CD14-positive monocyte (primary cell): ENCODE data around the gene KAZALD1. TPM values are rescaled to one million over a fixed set of nuclear protein-coding genes. Genes with fewer than 3 reads are reported as not detected.

Experiments used
- DNase-seq, 3 donors: peaks; one replicate each; pipeline ENCODE4 v3.0.0-alpha.2; 2011 to 2022
- H2AFZ ChIP-seq: 2 replicates; pipeline ENCODE4 v1.6.0; 2012; ENCODE audit warnings: mild to moderate bottlenecking, low read depth, low read length, inconsistent platforms; ENCODE audit not compliant: insufficient read depth, poor library complexity, severe bottlenecking
- H3K27ac ChIP-seq, 2 donors: 1 replicate in 1 of 2; 2 replicates in 1 of 2; pipeline ENCODE4 v1.5.1; 2012 to 2013; ENCODE audit warnings: low read length in 2 of 2, control low read depth in 1 of 2, inconsistent platforms in 1 of 2, low read depth in 1 of 2, mild to moderate bottlenecking in 1 of 2
- H3K27me3 ChIP-seq, 2 donors: one replicate each; pipeline versions ENCODE4 v1.6.0 to v1.6.1; 2011 to 2013; ENCODE audit warnings: low read length in 2 of 2; ENCODE audit not compliant: control insufficient read depth in 2 of 2, insufficient read depth in 2 of 2
- H3K36me3 ChIP-seq, 2 donors: replicated peaks in 1 of 2; 1 replicate in 1 of 2; 2 replicates in 1 of 2; pipeline versions ENCODE4 v1.5.1 to v1.6.1; 2012 to 2013; ENCODE audit warnings: low read length in 2 of 2, control low read depth in 1 of 2, inconsistent platforms in 1 of 2, mild to moderate bottlenecking in 1 of 2; ENCODE audit not compliant: insufficient read depth in 2 of 2, control insufficient read depth in 1 of 2
- H3K4me1 ChIP-seq, 2 donors: 1 replicate in 1 of 2; 2 replicates in 1 of 2; pipeline versions ENCODE4 v1.5.1 to v1.6.1; 2012 to 2013; ENCODE audit warnings: low read length in 2 of 2, control low read depth in 1 of 2, inconsistent platforms in 1 of 2, mild to moderate bottlenecking in 1 of 2, moderate library complexity in 1 of 2; ENCODE audit not compliant: insufficient read depth in 2 of 2, control insufficient read depth in 1 of 2
- H3K4me2 ChIP-seq: replicated peaks from 2 replicates; pipeline ENCODE3; 2012; ENCODE audit warnings: low read length, moderate library complexity, mild to moderate bottlenecking; ENCODE audit not compliant: poor library complexity, severe bottlenecking; ENCODE audit errors: extremely low read depth
- H3K4me3 ChIP-seq, 3 experiments: fragments of 200-600 bp in 1 of 3; sonication (generic) in 1 of 3; replicated peaks in 1 of 3; 1 replicate in 2 of 3; 2 replicates in 1 of 3; pipeline ENCODE4 v1.5.1; 2011 to 2013; ENCODE audit warnings: low read length in 3 of 3, mild to moderate bottlenecking in 3 of 3, control low read depth in 2 of 3, low read depth in 2 of 3, inconsistent platforms in 1 of 3, moderate library complexity in 1 of 3
- H3K79me2 ChIP-seq: 2 replicates; pipeline ENCODE4 v1.6.0; 2012; ENCODE audit warnings: mild to moderate bottlenecking, control low read depth, inconsistent platforms, low read length, moderate library complexity; ENCODE audit not compliant: insufficient read depth
- H3K9ac ChIP-seq: 2 replicates; pipeline ENCODE4 v1.6.0; 2017; ENCODE audit warnings: low read length, mild to moderate bottlenecking; ENCODE audit not compliant: insufficient read depth, poor library complexity, severe bottlenecking
- H3K9me3 ChIP-seq, 2 donors: replicated peaks in 1 of 2; 1 replicate in 1 of 2; 2 replicates in 1 of 2; pipeline versions ENCODE4 v1.5.1 to v1.6.1; 2012 to 2013; ENCODE audit warnings: low read length in 2 of 2, control low read depth in 1 of 2; ENCODE audit not compliant: control insufficient read depth in 1 of 2, insufficient read depth in 1 of 2
- H4K20me1 ChIP-seq: 2 replicates; pipeline ENCODE4 v1.6.0; 2012; ENCODE audit warnings: mild to moderate bottlenecking, low read length, control low read depth, moderate library complexity; ENCODE audit not compliant: insufficient read depth
- H3K27ac Mint-ChIP-seq, 7 donors: one replicate each; pipeline ENCODE4 v1.8.0; 2020; ENCODE audit warnings: mild to moderate bottlenecking in 7 of 7, mixed read lengths in 7 of 7, moderate library complexity in 6 of 7, inconsistent platforms in 2 of 7
- H3K27me3 Mint-ChIP-seq, 3 donors: one replicate each; pipeline ENCODE4 v1.8.0; 2021 to 2022; ENCODE audit warnings: low read depth in 3 of 3, mild to moderate bottlenecking in 3 of 3, mixed read lengths in 3 of 3, moderate library complexity in 3 of 3, inconsistent platforms in 1 of 3
- H3K36me3 Mint-ChIP-seq, 2 donors: one replicate each; pipeline ENCODE4 v1.8.0; 2020; ENCODE audit warnings: mixed read lengths in 2 of 2, inconsistent platforms in 1 of 2, mild to moderate bottlenecking in 1 of 2
- H3K4me1 Mint-ChIP-seq: one replicate; pipeline ENCODE4 v1.8.0; 2020; ENCODE audit warnings: mild to moderate bottlenecking, mixed read lengths
- H3K4me3 Mint-ChIP-seq, 2 donors: one replicate each; pipeline ENCODE4 v1.8.0; 2020; ENCODE audit warnings: mild to moderate bottlenecking in 2 of 2, mixed read lengths in 2 of 2, moderate library complexity in 1 of 2
- H3K9me3 Mint-ChIP-seq, 7 donors: one replicate each; pipeline ENCODE4 v1.8.0; 2020 to 2022; ENCODE audit warnings: mixed read lengths in 7 of 7, mild to moderate bottlenecking in 6 of 7, moderate library complexity in 6 of 7, inconsistent platforms in 2 of 7
- CTCF ChIP-seq: fragments of 200-600 bp; IDR thresholded peaks from one replicate; pipeline ENCODE4 v1.8.0; 2022; ENCODE audit warnings: antibody characterized with exemption, mild to moderate bottlenecking
- WGBS: methylation state at CpG from one replicate; pipeline ENCODE4 v1.1.5; 2013; ENCODE audit warnings: missing lambda C conversion rate; ENCODE audit not compliant: insufficient coverage; 5-methylcytosine and 5-hydroxymethylcytosine counted together
- intact Hi-C, 2 donors: fragments of 100-400 bp; cut with micrococcal nuclease; formaldehyde crosslinking; loops; one replicate each; pipeline versions ENCODE4 v1.15.0 to v1.15.1; 2023
- polyA plus RNA-seq, 3 donors: library from polyadenylated mRNA; depleted of rRNA in 1 of 3; unstranded in 2 of 3; stranded (reverse) in 1 of 3; fragments of 300-500 nt in 2 of 3; fragments of >200 nt in 1 of 3; fragmentation: Illumina TruSeq in 2 of 3; gene quantifications; 1 replicate in 2 of 3; 2 replicates in 1 of 3; pipeline ENCODE4 v1.2.3, GENCODE V29; 2012 to 2021

KAZALD1 gene
- polyA plus RNA-seq, 3 donors = 0.15 to 6.6 (median 0.53) TPM

- peaks cover 7% of the 10 kb centered on the region for H3K79me2 ChIP-seq
- no peak for DNase-seq
- Mint-ChIP-seq H3K36me3 (peaks cover 5 to 31% of the 10 kb centered on the region in 2 donors), H3K27ac (peak overlapping the region in 3 of 7 donors; percentile 9 to 38 (median 14)), H3K9me3 (peaks cover 0 to 12% (median 2%) of the 10 kb centered on the region in 7 donors), H3K4me3 (peak overlapping the region in 1 of 2 donors; percentile 88), H3K27me3 (peaks cover 58 to 67% (median 60%) of the 10 kb centered on the region in 3 donors), H3K4me1 (peaks cover 68% of the 10 kb centered on the region)
- peaks cover 10 to 63% of the 10 kb centered on the region in 2 donors for H3K27me3 ChIP-seq
- no peaks in the 10 kb centered on the region for H3K36me3 ChIP-seq
- no peaks in the 10 kb centered on the region for H4K20me1 ChIP-seq
- no peak overlapping the region for H2AFZ ChIP-seq
- H3K4me2 ChIP-seq = no peak overlapping the region
- H3K9me3 ChIP-seq = no peaks in the 10 kb centered on the region
- intact Hi-C loops = no loop called here
- no peak overlapping the region for H3K4me3 ChIP-seq
- no peak for TF ChIP-seq CTCF
- no peak overlapping the region for H3K9ac ChIP-seq
- no peak overlapping the region for H3K27ac ChIP-seq
- 97% methylated on average over 6 of the region's 9 CpGs for WGBS
- peaks cover 66 to 80% of the 10 kb centered on the region in 2 donors for H3K4me1 ChIP-seq
These were observed 2.7 kb downstream of the KAZALD1 start for GRCh38 chr10:101064415-101065030.

GRCh38 chr10:101065481-101066145 is 3.8 kb downstream of the KAZALD1 start:
- peaks cover 64% of the 10 kb centered on the region for H3K4me1 Mint-ChIP-seq
- H3K36me3 Mint-ChIP-seq = peaks cover 5 to 31% of the 10 kb centered on the region in 2 donors
- Histone ChIP-seq H3K9ac (peak overlapping the region; percentile 38), H3K9me3 (no peaks in the 10 kb centered on the region), H2AFZ (no peak overlapping the region), H3K27me3 (peaks cover 10 to 63% of the 10 kb centered on the region in 2 donors), H3K36me3 (no peaks in the 10 kb centered on the region), H4K20me1 (no peaks in the 10 kb centered on the region), H3K79me2 (no peaks in the 10 kb centered on the region), H3K27ac (no peak overlapping the region), H3K4me2 (peak overlapping the region; percentile 88), H3K4me1 (peaks cover 63 to 80% of the 10 kb centered on the region in 2 donors), H3K4me3 (peak overlapping the region in 2 of 3 experiments; percentile 28 to 81)
- peak; percentile 7 for TF ChIP-seq CTCF
- peak overlapping the region; percentile 84 to 88 for H3K4me3 Mint-ChIP-seq
- intact Hi-C loops = no loop called here
- peak overlapping the region in 5 of 7 donors; percentile 43 to 70 (median 51) for H3K27ac Mint-ChIP-seq
- peaks cover 0 to 12% (median 2%) of the 10 kb centered on the region in 7 donors for H3K9me3 Mint-ChIP-seq
- 67% methylated on average over 1 of the region's 3 CpGs for WGBS
- peaks cover 58 to 67% (median 60%) of the 10 kb centered on the region in 3 donors for H3K27me3 Mint-ChIP-seq
- no peak for DNase-seq
